Panc1 (cell line): ENCODE results near the gene PIK3R1. TPM values are rescaled to one million over a fixed set of nuclear protein-coding genes. Genes with fewer than 3 reads are reported as not detected.

Experiments used
- ATAC-seq: fragments of 200-7000 bp; cut with Tn5 transposase; 2 replicates; pipeline ENCODE4 v1.9.1; 2020; ENCODE audit warnings: mild to moderate bottlenecking, moderate library complexity
- BruUV-seq: library from RNA; stranded (reverse); fragments of 400-500 nt; replicated peaks from 2 replicates; lab custom pipeline; 2021; lab: Mats Ljungman, UMichigan
- CTCF ChIA-PET: fragments of 300-600 bp; sonication (Branson Sonifier 250); formaldehyde crosslinking; loops from one replicate; lab custom pipeline; 2022; ENCODE audit warnings: antibody characterized with exemption; lab: Charles Lee
- POLR2A ChIA-PET: fragments of 300-600 bp; sonication (Branson Sonifier 250); formaldehyde crosslinking; loops from one replicate; lab custom pipeline; 2022; ENCODE audit warnings: antibody characterized with exemption; lab: Charles Lee
- DNase-seq: peaks from one replicate; pipeline ENCODE4 v3.0.0-alpha.2; 2010; ENCODE audit warnings: low read depth, low spot score
- H3K27ac ChIP-seq: 2 replicates; pipeline ENCODE4 v1.5.1; 2011; ENCODE audit warnings: mild to moderate bottlenecking, low read length, inconsistent platforms
- H3K27me3 ChIP-seq: fragments of 200-500 bp; sonication (Bioruptor generic); 2 replicates; pipeline ENCODE4 v1.6.0; 2014; ENCODE audit warnings: low read length, inconsistent platforms; ENCODE audit not compliant: control insufficient read depth, insufficient read depth
- H3K36me3 ChIP-seq: fragments of 200-500 bp; sonication (Bioruptor generic); 2 replicates; pipeline ENCODE4 v1.5.1; 2014; ENCODE audit warnings: inconsistent platforms, mild to moderate bottlenecking, low read length, moderate library complexity; ENCODE audit not compliant: control insufficient read depth, insufficient read depth
- H3K4me1 ChIP-seq: 2 replicates; pipeline ENCODE4 v1.5.1; 2011; ENCODE audit warnings: inconsistent platforms, mild to moderate bottlenecking, low read length, moderate library complexity; ENCODE audit not compliant: control insufficient read depth, insufficient read depth
- H3K4me3 ChIP-seq, 2 experiments: 2 replicates each; pipeline ENCODE4 v1.5.1; 2011 to 2012; ENCODE audit warnings: low read depth in 2 of 2, low read length in 2 of 2, mild to moderate bottlenecking in 2 of 2, inconsistent platforms in 1 of 2, moderate library complexity in 1 of 2
- H3K9me3 ChIP-seq: fragments of 200-500 bp; sonication (Bioruptor generic); 2 replicates; pipeline ENCODE4 v1.5.1; 2014; ENCODE audit warnings: low read depth, mild to moderate bottlenecking, inconsistent platforms, low read length, moderate library complexity; ENCODE audit not compliant: control insufficient read depth, insufficient read depth
- CTCF ChIP-seq: fragments of 450-650 bp; IDR thresholded peaks from 2 replicates; pipeline ENCODE4 v1.5.1; 2017; ENCODE audit warnings: mild to moderate bottlenecking
- POLR2AphosphoS5 ChIP-seq: IDR thresholded peaks from 2 replicates; pipeline ENCODE4 v1.6.1; 2012; ENCODE audit warnings: mild to moderate bottlenecking, low read depth, low read length, moderate library complexity
- REST ChIP-seq, 2 experiments: IDR thresholded peaks; 2 replicates each; pipeline ENCODE4 v1.6.1; 2011 to 2012; ENCODE audit warnings: low read depth in 2 of 2, control low read depth in 1 of 2, low read length in 1 of 2, mild to moderate bottlenecking in 1 of 2, moderate library complexity in 1 of 2; ENCODE audit not compliant: insufficient read depth in 1 of 2
- SIN3A ChIP-seq: IDR thresholded peaks from 2 replicates; pipeline ENCODE4 v1.6.1; 2012; ENCODE audit warnings: low read depth, mild to moderate bottlenecking, low read length, moderate library complexity, borderline replicate concordance; ENCODE audit not compliant: insufficient read depth
- TCF7L2 ChIP-seq: IDR thresholded peaks from 2 replicates; pipeline ENCODE4 v1.6.1; 2011; ENCODE audit warnings: mild to moderate bottlenecking, low read depth, low read length, inconsistent platforms
- in situ Hi-C: cut with HindIII; loops from 2 replicates; pipeline ENCODE4 v1.10.0; 2016; ENCODE audit warnings: low sequenced_read_pairs, low pct_unique_long_range_greater_than_20kb
- intact Hi-C: fragments of 100-400 bp; cut with micrococcal nuclease; formaldehyde crosslinking; loops from one replicate; pipeline ENCODE4 v1.10.0; 2022; ENCODE audit not compliant: unreplicated experiment
- total RNA-seq: library from RNA; stranded (reverse); gene quantifications from one replicate; pipeline ENCODE4 v1.2.1, GENCODE V29; 2021; ENCODE audit not compliant: unreplicated experiment

Gene PIK3R1
- total RNA-seq, 1 experiment from 2014 or later, result 23.4 TPM

GRCh38 chr5:68214482-68215207 is 911 bp upstream of the PIK3R1 start:
- no peak for TF ChIP-seq REST (IDR thresholded peaks at IDR 0.05; ENCODE audit: insufficient read depth in 1 of 2, low read depth in 2 of 2, low read length in 1 of 2)
- TF ChIP-seq CTCF, result no peak
- no peak for TF ChIP-seq SIN3A
- no peak for TF ChIP-seq POLR2AphosphoS5
- no peak for TF ChIP-seq TCF7L2
- Histone ChIP-seq H3K36me3 (no peaks in the 10 kb centered on the region; the same call in 1 of the 2 replicates), H3K4me3 (peak overlapping the region; percentile 88 to 95), H3K9me3 (no peaks in the 10 kb centered on the region; the same call in 1 of the 2 replicates), H3K27ac (peak overlapping the region; percentile 87), H3K4me1 (peaks cover 27% of the 10 kb centered on the region), H3K27me3 (no peaks in the 10 kb centered on the region; the same call in 1 of the 2 replicates)
- in situ Hi-C loops (no loop called here), intact Hi-C loops (no loop called here)
- ATAC-seq (no peak), DNase-seq (no peak)
- CTCF ChIA-PET, result no interaction called here
- POLR2A ChIA-PET, result interaction anchor here (0.6 to 0.7 kb wide), 2 partner anchors 707 to 1255 kb away, joined by 3 to 5 read pairs; no protein-coding TSS in a partner anchor
- no TSS peak for BruUV-seq

DNA sequence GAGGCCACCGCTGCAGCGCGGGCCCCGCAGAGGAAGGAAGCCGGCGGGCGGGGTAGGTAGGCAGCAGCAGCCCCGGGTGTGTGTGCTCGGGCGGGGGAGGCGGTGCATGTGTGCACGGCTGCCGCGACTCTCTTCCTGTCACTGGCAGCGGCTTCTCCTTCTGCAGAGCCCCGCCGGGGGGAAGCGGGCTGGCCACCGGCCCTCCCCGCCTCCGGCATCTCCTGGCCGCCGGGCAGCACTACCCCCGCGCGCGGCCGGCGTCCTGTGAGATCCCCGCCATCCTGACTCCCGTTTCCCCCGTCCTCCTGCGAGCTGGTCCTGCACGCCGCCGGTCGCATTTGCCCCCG is 315 bp downstream of the PIK3R1 start:
- in situ Hi-C loops, result no loop called here
- ChIA-PET POLR2A (interaction anchor here (0.5 kb wide), 1 partner anchor 38 kb away, joined by 5 read pairs; no protein-coding TSS in a partner anchor), CTCF (interaction anchor here (0.7 kb wide), 1 partner anchor 590 kb away, joined by 3 read pairs; no protein-coding TSS in a partner anchor)
- Histone ChIP-seq H3K27me3 (no peaks in the 10 kb centered on the region; the same call in 1 of the 2 replicates), H3K4me1 (peaks cover 27% of the 10 kb centered on the region), H3K36me3 (no peaks in the 10 kb centered on the region; the same call in 1 of the 2 replicates), H3K4me3 (peak overlapping the region; percentile 93 to 95), H3K27ac (peak overlapping the region; percentile 84; the same call in 1 of the 2 replicates), H3K9me3 (no peaks in the 10 kb centered on the region; the same call in 1 of the 2 replicates)
- intact Hi-C loops, result no loop called here
- ATAC-seq (peak; percentile 74), DNase-seq (no peak)
- BruUV-seq, result no TSS peak
- TF ChIP-seq SIN3A (no peak; the same call in 1 of the 2 replicates), POLR2AphosphoS5 (no peak), CTCF (no peak), REST (IDR thresholded peaks at IDR 0.05; ENCODE audit: insufficient read depth in 1 of 2, low read depth in 2 of 2, low read length in 1 of 2) (no peak)
